ENCODE data around the gene FCMR.
"Not testable (repeated sequence)": the region's sequence is repeated elsewhere in the genome, so short reads cannot be mapped to it uniquely, and the experiment has no call there.

Gene FCMR

GRCh38 chr1:206949208-206949607, 27.5 kb upstream of the FCMR start:
- no peak for DNase-seq

GRCh38 chr1:206947255-206947654, 25.5 kb upstream of the FCMR start:
- no peak for DNase-seq

DNA sequence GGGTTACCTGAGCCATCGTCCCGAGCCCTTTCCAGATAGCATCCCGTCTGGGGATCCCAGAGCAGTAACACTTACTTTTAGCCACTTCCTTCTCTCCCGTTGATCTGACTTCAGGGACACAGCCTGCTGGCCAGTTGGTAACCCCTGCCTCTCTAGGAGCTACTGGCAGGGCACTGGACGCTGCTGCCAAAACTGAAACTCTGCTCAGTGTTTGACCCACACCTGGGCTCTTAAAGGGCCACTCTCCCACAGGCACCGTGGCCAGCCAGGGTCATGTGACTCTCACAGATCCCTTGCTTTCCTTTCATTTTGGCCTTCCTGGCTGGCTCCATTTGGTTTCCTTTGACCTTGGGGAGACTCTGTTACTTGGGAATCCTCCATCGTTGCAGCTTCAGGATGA, 24.5 kb upstream of the FCMR start, which contains the start of gene PIGR:
Gene PIGR, minus strand, starts transcription at position 206 of the 400 bp plus-strand sequence. CDS start 5,935 bp downstream, outside the sequence.
- DNase-seq = no peak

- DNase-seq = no peak
These were observed 24.0 kb upstream of the FCMR start for GRCh38 chr1:206945779-206946178.

- no peak for DNase-seq
These were observed 23.0 kb upstream of the FCMR start for GRCh38 chr1:206944703-206945102.

DNA sequence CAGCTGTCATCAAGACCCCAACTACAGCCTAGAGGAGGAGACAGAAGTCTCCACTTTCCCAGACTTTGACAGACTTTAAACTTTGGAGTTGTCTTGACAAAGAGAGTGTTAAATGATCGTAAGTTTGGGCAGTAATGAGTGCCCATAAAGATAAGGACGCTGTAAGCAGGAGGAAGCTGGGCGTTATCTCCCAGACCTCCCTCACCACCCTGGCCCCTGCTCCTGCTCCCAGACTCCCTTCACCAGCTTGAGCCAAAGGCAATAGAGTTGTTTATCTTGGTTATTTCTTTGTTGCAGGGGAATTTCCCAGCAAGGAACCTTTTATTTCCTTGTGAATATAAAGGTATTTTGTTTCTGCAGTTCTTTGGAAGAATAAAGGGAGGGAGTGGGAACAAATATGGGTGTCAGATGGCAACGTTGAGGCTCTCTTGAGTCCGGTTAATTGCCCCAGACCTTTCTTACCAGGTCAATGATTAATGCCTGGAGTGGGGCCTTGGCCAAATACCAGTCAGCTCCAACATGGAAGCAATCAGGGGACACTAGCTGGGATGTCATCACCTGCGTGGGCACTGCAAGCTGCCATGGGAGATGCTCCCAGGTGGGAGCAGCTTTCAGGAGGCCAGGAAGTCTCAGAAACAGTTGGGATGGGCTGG, 20.2 kb upstream of the FCMR start:
- DNase-seq = no peak

DNA sequence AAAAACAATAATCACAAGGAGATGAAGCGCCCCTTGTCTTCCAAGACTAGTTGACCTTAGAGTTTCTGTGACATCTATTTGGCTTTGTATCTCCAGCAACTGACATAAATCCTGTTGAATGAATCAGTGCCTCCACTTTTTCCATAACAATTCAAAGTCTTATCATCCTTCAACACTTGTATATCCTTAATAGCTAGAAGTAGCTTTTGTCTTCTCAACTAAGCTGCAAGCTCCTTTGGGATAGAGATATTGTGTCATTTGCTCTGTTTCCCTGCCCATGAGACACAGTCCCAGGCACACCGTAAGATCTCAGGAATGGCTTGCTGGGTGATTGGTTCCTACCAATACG, 18.8 kb upstream of the FCMR start:
- no peak for DNase-seq

- no peak for DNase-seq
These were observed 18.3 kb upstream of the FCMR start for GRCh38 chr1:206939841-206940587.

GRCh38 chr1:206939131-206939530, 17.4 kb upstream of the FCMR start:
- DNase-seq = no peak

DNA sequence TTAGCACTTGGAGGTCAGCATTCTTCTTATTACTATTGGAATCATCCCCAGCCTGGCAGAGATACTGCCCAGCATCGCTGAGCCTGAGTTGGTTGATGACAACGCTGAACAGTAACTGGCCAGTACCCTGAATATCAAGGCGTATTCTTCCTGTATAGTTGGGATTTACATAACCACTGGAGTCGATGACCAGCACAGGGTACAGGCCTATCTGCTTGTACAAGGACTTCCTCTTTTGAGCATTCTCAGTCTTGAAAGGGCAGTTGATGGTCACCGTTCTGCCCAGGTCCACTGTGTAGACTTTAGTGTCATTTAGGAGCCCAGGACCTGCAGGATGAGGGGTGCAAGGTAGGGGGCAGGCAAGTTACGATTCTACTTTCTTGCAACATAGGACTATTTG, 15.7 kb upstream of the FCMR start:
- DNase-seq = no peak

GRCh38 chr1:206935491-206936067, 13.8 kb upstream of the FCMR start:
- DNase-seq = no peak

- DNase-seq = peak; percentile 6 to 15
These were observed 11.7 kb upstream of the FCMR start for GRCh38 chr1:206933333-206933945.

DNA sequence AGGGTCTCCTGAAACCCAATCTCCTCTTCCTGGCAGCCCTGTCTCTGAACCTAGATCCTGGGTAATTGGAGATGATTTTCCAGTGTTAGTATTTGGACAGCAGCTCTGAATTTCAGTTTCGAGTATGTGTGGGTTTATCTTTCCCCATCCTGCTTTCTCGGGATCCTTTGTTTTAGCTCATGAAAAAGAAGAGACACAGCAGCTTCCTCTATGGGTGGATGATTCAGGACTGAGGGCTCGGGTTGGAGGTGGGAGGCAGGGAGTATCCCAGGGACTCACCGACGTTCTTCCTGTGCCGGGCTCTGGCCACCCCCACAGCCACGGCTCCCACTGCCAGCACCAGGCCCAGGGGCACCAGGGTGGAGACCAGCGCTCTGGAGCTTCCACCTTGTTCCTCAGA, 10.4 kb upstream of the FCMR start:
- no peak for DNase-seq

GRCh38 chr1:206931709-206932108, 10.0 kb upstream of the FCMR start:
- DNase-seq = no peak

- no peak for DNase-seq
These were observed 8.6 kb upstream of the FCMR start for GRCh38 chr1:206930210-206930798.

GRCh38 chr1:206929524-206929923, 7.8 kb upstream of the FCMR start:
- no peak for DNase-seq

DNA sequence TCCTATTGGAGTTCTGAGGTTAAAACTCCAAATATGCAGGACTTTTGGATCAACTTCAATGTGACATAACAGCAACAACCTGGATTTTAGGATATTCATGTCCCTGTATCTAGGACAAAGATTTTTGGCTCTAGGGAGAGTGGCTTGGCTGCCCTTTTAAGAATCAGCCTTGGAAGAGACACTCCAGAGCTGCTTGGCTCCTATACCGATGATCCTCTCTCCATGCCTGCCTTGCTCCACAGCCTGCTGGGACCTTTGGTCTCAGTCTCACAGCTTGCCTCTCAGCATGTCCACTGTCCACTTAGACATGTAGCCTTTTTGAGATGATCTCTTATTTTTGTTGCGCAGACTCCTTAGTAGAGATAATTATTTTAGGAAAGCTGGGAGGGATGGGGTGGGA, 4.5 kb upstream of the FCMR start:
- DNase-seq = no peak

DNA sequence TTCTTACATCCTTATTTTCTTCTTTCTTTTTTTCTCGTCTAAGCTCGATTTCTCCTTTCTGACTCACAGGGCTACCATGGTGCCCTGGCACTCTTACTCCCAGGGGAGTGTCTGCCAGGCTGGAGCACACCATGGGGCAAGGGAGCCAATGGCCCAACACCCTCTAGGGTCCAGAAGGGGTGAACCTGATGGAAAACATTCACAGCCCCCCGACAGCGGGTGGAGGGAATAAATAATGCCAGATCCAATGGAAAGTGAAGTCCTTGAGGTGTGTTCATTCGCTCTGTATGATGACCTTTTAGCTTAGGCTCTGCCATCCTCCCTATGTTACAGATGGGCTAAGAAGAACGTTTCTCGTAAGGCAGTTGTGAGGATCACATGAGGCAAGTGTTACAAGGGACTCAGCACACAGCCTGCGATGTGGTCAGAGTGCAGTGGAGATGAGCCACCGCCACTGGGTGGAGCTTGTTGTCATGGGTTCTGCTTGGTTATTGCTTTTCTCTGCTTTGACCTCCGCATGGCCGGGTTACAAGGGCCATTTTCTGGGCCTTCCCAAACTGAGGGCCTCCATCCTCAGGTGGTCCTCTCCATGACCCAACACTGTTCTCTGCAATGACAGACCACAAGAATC, 3.5 kb upstream of the FCMR start:
- DNase-seq = no peak

GRCh38 chr1:206924592-206925105, 2.9 kb upstream of the FCMR start:
- DNase-seq = no peak

DNA sequence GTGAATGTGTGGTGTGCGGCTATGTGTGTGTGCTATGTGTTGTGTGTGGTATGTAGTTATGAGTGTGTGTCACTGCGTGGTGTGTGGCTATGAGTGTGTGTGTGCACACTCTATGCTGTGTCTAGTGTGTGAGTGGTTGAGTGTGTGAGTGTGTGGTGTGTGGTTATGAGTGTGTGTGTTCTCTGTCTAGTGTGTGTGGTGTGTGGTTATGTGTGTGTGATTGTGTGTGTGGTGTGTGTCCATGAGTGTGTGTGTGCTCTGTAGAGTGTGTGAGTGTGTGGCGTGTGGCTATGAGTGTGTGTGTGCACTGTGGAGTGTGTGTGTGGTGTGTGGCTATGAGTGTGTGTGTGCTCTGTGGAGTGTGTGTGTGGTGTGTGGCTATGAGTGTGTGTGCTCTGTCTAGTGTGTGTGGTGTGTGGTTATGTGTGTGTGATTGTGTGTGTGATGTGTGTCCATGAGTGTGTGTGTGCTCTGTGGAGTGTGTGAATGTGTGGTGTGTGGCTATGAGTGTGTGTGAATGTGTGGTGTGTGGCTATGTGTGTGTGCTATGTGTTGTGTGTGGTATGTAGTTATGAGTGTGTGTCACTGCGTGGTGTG, 2.3 kb upstream of the FCMR start:
- DNase-seq = not testable (repeated sequence)

DNA sequence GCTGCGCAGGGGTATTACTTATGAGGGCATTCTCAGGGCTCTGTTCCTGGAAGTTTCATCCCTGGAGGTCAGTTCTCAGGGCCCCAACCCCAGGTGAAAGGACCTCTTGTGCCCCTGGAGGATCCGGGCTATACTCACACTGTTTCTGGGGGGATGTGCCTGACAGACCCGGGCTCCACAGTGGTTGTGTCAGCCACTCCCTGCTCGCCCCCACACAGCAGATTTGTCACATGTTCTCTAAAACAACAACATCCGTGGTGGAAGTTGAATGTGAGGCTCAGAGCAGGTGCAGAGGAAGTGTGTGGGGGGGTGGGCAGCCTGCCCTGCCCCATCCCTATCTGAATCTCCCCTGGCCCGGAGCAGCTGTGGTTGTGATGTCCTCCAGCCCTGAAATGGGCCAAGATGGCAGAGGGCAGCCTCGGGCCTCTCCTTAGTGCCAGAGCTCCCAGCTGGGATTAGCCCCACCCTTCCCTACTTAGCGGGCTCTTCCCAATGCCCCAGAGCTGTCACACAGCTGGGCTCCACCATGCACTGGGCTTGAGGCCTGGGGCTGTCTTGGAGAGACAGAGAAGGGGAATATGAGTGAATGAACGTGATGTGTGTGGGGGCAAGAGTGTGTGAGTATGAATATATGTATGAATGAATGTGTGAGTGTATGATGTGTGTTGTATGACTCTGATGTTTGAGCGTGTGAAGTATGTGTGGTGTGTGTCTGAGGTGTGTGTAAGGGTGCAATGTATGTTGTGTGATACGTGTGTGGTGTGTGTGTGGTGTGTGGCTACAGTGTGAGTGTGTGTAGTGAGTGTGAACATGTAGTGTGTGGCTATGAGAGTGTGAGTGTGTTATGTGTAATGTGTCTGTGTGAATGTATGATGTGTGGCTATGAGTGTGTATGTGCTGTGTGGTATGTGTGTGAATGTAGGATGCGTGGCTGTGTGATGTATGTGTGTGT, 1.5 kb upstream of the FCMR start:
- no peak for DNase-seq
